Stimulated activated CD8-positive, alpha-beta memory T cell treated with anti-CD3 and anti-CD28 coated beads, Interleukin-4, amount 100 ng/mL, for 48 hours (primary cell): ENCODE data around the gene TPSD1.
"Not testable (repeated sequence)": the region's sequence is repeated elsewhere in the genome, so short reads cannot be mapped to it uniquely, and the experiment has no call there.

Source experiments
- DNase-seq: peaks from one replicate; pipeline ENCODE4 v3.0.0-alpha.2; 2020

The TPSD1 gene

DNA sequence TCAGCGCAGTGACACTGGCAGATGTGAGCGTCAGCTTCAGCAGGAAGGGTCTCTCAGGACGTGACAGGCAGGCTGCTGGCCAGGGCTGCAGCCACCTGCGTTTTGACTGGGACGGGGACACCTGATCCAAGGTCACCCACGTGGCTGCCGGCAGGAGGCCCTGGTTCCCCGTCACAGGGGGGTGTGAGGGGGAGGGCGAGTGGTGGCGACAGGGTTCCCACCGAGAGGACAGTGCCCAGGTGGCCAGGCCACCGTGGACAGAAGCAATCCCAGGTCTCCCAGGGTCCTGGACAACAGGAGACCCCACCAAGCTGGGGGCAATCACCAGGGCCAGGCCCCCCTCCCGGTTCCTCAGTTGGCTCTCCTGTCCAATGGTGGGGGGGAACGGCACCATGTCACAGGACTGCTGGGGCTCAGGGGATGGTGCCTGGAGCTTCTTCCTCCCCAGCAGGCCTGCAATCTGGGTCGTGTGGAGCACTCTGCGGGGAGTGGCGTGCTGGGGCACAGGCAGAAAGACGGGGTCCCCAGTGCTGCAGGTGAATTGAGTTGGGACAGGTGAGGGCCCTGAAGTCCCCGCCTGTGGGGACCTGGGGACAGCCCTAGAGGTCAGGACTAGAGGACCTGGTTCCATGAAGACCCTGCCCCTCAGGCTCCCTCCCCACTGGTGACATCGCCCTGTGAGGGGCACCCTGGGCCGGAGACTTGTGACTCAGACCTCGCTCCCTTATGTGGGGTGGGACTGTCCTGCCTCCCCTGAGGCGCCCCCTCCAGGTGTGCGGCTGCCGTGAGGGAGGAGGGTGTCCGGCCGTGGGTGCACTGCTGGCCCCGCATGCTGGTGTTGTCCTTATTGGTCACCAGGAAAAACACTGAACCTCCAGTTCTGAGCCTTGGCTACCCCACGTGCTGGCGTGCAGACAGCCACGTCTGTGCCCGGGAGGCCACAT lies 11.7 kb upstream of the TPSD1 start:
- not testable (repeated sequence) for DNase-seq

DNA sequence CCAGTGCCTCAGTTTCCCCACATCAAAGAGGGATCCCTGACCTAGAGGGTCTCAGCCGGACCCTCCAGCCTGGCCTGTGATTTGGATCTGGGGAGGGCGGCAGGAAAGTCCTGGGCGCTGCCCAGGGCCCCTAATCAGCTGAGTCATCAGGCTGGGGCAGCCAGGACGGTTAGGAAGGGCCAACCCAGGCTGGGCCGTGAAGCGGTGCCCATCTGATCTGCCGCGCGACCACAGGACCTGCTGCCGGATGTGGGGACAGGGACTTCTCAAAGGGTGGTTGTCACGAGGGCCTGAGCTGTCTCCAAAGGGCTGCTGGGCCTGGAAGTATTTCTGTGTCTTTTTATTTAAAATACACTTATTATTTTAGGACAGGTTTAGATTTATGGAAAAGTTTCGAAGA lies 11.0 kb upstream of the TPSD1 start:
- DNase-seq = peak; percentile 22

DNA sequence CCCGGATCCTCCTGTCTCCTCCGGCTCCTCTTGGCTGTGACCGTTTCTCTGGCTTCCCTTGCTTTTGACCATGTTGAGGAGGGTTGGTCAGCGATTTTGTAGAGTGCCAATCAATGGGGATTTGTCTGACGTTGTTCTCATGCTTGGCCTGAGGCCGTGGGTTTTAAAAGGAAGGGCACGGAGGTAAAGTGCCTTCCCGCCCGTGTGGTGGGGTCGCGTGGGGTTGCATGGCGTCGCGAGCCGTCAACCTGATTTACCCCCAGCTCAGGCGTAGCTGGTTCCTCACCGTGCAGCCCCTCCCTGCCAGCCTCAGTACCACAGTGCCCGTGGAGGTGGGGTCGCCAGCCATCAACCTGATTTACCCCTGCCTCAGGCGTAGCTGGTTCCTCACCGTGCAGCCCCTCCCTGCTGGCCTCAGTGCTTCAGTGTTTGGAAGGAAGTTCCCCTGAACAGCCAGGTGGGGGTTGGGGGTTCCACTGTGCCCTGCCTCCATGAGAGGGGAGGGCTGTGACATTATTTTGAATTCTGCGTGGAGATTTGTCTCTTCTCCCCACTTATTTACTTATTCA lies 10.3 kb upstream of the TPSD1 start:
- DNase-seq = peak; percentile 16

DNA sequence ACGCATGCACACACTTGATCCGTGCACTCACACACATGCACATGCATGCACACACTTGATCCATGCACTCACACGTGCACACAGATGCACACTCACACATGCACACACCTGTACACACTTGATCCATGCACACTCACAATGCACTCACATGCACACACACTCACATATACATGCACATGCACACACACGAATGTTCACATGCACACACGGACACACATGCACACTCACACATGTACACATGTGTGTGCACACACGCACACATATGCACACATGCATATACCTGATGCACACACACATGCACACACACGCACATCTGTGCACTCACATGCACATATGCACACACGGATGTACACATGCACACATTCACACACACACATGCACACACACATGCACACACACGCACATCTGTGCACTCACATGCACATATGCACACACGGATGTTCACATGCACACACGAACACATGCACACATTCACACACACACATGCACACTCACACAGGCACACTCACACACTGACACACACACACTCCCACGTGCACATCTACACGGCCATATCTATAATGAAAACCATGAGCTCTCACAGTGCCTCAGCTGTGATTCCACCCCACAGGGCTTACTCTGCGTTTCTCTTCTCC lies 7.8 kb upstream of the TPSD1 start:
- peak; percentile 10 for DNase-seq

DNA sequence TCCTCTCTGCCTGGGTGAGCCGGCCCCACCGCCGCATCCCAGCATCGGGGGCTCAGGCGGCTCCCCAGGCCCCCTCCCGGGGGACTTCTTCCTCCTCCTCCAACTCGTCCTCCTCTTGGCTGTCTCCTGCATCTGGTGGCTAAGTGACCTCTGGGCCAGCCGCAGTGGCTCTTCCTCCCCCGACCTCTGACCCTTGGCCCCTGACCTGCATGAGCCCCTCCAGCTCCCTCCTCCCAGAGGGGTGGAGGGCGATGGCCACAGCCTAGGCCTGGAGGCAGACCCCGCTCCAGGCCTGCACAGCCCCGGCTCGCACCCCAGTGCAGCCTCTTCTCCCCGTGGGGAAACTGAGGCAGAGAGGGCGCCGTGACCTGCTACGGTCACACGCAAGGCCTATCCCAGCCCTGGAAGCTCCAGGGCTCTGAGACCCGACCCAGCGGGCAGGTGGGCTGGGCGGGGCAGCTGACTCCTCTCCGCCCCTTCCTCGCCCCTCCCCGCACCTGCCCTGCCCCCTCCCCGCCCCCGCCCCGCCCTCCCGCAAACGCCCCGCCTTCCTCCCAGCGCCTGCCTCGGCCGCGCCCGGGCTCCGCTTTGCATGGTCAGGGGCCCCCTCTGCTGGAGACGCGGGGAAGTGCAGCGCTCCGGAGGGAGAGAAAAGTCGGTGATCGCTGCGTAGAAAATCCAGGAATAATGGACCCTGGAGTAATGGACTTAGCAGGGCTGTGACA lies 6.7 kb upstream of the TPSD1 start:
- not testable (repeated sequence) for DNase-seq

DNA sequence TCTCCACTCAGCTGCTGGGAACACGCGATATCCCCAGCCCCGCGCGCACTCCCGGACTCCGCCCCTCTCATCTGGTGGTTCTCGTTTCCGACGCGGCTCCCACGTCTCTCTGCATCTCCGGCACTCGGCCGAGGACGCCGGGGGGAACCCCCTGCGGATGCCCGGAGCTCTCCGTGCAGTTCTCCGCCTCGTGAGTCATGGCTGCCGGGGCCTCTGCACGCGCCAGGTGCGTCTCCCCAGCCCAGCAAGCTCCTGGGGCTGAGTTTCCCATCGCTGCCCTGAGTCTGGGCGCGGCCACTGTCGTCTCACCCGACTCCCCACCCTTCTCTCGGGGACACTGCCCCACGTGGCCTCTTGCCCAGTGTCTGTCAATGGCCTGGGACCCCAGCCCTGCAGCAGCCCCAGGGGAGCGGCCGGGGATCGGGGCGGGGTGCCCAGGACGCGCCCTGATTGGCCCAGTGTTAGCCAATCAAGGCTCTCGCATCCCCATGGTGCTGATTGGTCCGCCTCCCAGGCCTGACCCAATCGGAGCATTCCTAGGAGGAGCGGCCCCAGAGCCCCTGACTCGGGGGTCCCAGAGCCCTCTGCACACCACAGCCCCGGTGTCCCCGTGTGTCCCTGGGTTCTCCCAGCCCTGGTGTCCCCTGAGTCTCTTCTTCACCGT lies 2.0 kb upstream of the TPSD1 start:
- not testable (repeated sequence) for DNase-seq

DNA sequence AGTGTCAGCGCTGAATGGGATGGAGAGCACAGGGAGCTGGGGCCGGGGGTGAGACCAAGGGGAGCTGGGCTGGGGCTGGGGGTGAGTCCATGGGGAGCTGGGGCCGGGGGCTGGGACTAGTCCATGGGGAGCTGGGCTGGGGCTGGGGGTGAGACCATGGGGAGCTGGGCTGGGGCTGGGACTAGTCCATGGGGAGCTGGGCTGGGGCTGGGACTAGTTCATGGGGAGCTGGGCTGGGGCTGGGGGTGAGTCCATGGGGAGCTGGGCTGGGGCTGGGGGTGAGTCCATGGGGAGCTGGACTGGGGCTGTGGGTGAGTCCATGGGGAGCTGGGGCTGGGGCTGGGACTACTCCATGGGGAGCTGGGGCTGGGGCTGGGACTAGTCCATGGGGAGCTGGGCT lies 1.0 kb upstream of the TPSD1 start:
- not testable (repeated sequence) for DNase-seq

DNA sequence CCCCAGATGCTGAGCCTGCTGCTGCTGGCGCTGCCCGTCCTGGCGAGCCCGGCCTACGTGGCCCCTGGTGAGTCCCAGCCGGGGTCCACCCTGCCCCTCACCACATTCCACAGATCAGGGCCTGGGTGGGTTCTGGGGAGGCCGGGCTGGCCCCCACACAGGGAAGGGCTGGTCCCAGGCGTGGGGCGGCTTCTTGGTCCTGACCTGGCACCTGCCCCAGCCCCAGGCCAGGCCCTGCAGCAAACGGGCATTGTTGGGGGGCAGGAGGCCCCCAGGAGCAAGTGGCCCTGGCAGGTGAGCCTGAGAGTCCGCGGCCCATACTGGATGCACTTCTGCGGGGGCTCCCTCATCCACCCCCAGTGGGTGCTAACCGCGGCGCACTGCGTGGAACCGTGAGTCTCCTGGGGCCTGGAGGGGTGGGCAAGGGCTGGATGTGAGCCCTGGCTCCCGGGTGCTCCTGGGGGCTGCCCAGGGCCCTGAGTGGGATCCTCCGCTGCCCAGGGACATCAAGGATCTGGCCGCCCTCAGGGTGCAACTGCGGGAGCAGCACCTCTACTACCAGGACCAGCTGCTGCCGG lies 516 bp downstream of the TPSD1 start:
- DNase-seq = not testable (repeated sequence)

DNA sequence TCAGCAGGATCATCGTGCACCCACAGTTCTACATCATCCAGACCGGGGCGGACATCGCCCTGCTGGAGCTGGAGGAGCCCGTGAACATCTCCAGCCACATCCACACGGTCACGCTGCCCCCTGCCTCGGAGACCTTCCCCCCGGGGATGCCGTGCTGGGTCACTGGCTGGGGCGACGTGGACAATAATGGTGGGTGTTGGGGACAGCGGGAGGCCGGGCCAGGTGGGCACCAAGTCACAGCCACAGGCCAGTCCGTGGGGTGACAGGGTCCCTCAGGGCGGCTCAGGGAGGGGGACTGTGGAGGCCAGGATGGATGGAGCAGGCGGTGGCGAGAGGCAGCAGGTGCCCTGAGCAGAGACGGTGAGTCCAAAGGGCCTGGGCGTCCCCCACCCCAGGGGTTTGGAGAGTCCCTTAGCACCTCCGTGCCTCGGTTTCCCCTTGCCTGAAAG lies 1.0 kb downstream of the TPSD1 start:
- DNase-seq = no peak

DNA sequence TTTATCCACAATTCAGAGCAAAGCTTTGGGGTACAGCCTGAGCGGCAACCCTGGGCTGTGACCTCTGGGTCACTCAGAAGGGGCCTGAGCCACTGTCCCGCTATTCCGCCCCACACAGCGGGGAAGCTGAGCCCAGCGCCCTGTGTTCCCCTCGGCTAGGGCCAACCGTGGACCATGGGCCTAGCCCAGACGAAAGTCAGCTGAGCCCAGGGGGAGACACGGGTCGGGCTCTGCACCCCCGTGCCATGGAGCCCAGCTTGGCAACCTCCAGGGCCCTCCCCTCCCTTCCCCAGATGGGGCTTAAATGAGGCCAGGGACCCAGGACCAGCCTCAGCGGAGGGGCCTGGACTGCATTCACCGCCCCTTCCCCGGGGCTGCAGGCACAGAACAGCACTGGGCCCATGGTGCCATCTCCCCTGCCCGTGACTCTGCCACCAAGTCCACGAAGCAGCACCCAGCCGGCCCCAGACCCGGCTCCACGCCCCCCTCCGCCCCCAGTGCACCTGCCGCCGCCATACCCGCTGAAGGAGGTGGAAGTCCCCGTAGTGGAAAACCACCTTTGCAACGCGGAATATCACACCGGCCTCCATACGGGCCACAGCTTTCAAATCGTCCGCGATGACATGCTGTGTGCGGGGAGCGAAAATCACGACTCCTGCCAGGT lies 1.8 kb downstream of the TPSD1 start:
- no peak for DNase-seq

DNA sequence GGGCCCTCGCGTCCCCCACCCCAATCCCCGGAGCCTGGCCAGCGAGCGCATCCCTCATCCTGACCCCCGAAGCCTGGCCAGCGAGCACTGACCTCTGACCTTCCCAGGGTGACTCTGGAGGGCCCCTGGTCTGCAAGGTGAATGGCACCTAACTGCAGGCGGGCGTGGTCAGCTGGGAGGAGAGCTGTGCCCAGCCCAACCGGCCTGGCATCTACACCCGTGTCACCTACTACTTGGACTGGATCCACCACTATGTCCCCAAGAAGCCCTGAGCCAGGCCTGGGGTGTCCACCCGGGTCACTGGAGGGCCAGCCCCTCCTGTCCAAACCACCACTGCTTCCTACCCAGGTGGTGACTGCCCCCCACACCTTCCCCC lies 2.3 kb downstream of the TPSD1 start:
- no peak for DNase-seq

DNA sequence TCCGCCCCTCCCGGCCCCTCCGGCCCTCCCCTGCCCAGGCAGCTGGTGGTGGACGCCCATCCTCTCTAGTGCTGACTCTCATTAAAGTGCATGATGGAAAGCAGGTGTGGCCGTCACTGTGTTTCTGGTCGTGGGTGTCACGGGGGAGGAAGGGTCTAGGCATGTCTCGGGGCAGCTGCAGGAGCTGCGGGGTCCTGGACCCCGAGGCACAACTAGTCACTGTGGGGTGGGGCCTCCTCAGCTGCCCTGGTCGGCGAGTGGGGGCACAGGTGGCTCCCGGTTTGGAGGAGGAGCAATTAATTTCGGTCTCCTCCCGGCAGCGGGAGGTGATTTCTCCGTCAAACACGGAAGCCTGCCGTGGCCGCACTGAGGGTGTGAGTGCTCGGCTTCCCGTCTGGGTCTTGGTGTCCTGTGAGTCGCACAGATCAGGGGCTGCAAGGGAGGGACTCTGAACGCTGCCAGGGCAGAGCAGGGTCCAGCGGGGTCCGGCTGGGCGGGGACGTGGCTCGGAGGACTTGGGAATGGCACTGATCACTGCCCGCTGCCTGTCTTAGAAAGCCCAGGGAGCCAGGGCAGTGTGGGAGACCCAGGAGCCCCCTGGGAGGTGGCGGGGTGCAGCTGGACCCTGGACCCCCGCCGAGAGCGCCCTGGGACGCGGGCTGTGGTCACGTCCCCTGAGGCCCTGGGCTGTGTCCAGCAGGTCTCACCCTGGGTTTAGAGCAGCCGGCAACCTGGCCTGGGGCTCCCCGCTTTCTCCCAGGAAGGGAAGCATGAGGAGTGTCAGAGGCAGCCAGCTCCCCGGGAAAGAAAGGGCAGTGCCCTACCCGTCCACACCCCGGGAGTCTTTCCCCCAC lies 3.3 kb downstream of the TPSD1 start:
- DNase-seq = no peak

DNA sequence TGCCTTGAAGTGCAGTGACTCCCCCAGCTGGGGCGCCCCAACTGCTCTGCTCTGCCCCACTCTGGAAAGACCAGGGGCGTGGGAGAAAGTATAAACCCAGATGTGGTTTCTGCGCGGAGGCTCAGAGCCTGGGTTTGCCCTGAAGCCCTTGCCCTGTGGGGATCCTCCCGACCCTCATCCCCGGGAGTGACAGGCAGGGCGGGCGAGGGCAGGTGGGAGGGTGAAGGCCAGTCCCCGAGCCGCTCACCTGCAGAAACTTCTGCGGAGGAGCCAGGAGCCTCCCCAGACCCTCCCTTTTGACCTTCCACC lies 3.8 kb downstream of the TPSD1 start:
- no peak for DNase-seq

DNA sequence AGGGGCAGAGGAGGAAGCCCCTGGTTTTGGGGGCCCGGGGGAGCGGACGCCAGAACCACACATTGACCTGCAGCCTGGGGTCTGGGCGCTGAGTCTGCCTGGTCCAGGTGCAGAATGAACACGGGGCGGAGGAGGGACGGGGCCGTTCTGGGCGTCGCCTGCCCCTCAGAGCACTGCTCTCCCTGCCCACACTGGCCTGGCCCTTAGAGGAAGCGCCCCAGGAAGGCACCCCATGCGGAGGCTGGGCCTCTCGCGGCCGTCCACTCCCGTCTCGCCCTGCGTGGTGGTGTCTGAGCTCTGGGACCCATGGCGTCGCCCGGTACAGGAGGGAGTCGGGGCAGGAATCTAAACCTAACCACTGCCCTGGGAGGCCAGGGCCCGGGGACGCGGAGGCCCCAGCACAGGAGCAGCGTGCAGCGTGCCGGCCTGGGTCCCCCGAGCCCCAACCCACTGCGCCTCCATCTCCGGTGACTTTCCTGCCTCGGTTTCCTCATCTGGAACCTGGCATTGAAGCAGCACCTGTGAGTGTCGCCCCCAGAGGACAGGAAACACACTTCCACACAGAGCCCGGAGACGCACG lies 4.3 kb downstream of the TPSD1 start:
- DNase-seq = no peak

DNA sequence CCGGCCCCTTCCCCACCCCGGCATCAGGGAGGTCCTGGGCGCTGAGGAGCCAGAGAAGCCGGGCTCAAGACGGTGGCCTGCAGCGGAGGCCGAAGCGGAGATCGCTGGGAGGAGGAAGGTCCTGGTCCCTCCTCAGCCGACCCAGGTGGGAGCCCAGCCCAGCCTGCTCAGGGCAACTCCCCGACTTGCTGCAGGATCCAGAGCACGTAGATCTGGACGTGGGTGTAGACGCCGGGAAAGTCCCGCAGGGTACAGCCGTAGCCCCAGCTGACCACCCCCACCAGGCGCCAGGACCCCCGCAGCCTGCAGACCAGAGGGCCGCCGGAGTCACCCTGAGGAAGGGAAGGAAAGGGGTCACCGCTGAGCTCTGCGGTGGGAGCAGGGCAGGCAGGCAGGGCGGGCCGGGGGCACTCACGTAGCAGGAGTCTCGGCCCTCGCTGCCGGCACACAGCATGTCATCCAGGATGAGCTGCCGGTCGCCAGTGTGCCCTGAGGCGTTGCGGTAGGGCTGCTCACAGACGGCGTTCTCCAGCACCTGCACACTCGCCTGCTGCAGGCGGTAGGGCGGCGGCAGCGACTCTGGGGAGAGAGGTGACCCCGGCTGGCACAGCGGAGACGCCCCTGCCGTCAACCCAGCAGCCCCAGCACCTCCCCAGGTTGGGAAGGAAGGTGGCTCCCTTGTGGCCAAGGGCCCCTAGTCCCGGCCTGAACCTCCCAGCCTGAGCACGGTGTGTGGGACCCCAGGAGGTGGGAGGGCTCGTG lies 5.4 kb downstream of the TPSD1 start:
- no peak for DNase-seq

DNA sequence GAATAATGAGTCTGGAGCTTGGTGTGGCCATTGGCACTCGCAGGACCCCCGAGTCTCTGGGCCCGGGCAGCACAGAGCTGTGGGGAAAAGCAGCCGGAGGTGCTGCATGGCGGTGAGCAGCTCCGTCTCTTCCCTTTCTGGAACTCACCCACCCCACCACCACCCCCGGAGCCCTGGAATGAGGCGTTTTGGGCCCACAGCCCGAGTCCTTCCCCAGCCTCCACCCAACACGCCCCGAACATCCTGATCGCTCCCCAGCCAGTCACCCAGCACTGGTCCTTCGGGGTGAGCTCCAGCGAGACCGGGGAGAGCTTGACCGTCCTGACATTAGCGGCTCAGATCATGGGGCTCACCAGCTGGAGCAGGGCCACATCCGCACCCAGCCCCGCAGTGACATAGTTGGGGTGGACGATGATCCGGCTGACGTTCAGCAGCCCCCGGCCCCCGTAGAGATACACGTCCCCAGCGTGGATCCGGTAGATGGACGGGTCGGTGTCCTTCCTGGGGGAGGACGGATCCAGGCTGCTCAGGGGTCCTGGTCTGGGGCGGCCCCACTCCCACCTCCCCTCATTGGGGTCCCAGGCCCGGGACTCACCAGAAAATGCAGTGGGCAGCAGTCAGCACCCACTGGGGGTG lies 6.5 kb downstream of the TPSD1 start:
- DNase-seq = no peak

DNA sequence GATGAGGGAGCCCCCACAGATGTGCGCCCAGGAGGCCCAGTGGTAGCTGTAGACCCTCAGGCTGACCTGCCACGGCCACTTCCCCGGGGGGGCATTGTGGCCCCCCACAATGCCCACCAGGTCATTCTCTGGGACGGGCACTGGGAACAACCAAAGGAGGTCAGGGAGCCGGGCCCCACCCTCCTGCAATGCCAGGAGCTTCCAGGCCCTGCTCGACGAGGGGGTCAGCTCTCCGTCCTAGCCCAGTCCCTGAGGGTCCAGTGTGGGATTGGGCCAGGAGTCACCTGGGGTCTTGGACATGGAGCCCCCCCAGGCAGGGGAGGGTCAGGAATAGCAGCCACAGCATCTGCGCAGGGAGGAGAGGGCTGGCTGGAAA lies 7.0 kb downstream of the TPSD1 start:
- no peak for DNase-seq

DNA sequence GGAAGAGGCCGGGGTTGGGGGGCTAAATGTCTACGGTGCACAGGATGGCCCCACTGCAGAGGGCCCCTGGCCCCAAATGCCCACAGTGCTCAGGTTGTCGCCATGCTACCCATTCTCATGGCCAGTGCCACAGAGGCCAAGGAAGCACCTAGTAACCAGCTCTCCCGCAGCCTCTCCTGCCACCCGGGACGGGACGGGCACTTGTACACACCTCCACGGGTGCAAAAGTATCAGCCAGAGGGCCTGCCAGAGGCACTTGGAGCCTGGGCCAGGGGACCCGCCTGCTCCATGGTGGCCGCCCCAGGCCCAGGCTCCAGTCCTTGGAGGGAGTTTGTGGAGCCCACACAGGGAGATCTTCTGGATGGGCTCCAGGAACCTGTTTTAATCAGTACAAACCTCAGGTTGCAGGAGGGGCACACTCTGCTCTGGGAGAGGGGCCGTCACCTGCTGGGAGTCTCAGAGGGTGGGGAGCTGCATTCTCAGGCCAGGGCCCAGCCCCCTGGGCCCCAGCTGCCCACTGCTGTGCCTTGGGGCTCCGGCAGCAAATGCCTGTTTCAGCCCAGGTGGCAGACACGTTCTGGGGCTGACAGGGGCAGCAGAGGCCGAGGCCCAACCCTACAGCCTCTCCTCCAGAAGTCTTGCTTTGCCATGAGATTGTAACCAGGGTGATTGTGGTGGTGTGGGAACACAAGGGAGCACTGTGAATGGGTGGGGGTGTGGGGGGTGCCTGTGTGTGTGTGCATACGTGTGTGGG lies 7.9 kb downstream of the TPSD1 start:
- DNase-seq = no peak
